PC-3 (cell line): ENCODE results near the gene PCA3.

Experiments used
- CTCF ChIP-seq: fragments of 300-600 bp; sonication (generic); conservative IDR thresholded peaks from 2 replicates; pipeline ENCODE4 v1.5.1; 2017; ENCODE audit warnings: antibody characterized with exemption, low read depth, mild to moderate bottlenecking, low read length
- EZH2 ChIP-seq: fragments of 300-600 bp; sonication (generic); IDR thresholded peaks from one replicate; pipeline ENCODE4 v1.6.1; 2017; ENCODE audit warnings: antibody characterized with exemption, mild to moderate bottlenecking, low read length; ENCODE audit not compliant: unreplicated experiment
- EZH2phosphoT487 ChIP-seq: fragments of 300-600 bp; sonication (generic); IDR thresholded peaks from 2 replicates; pipeline ENCODE4 v1.6.1; 2018; ENCODE audit warnings: mild to moderate bottlenecking, antibody characterized with exemption, low read length, borderline replicate concordance

DNA sequence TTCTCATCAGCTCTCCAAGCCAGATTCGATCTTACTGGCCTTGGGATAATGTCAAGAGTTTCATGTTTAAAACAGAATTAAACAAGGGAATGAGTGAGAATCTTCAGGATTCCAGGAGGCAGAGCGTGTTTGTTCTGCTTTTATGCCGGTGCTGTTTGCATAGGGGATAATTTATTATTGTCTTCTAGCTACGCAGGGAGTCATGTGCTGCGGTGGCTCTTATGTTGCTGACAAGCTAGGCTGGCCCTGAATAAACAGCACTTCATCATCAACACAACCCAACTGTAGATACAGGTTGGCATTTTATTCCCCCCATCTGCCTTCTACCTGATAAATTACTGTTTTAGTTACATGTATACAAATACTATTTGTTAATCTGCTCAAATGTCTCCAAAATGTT, 47.1 kb upstream of the PCA3 start:
- TF ChIP-seq CTCF (no peak), EZH2phosphoT487 (no peak), EZH2 (no peak)
